Mesenchymal stem cell (in vitro differentiated cells and primary cell): Measurements from ENCODE around the gene COPZ2. TPM values are rescaled to one million over a fixed set of nuclear protein-coding genes. Genes with fewer than 3 reads are reported as not detected.
"Not testable (repeated sequence)": the region's sequence is repeated elsewhere in the genome, so short reads cannot be mapped to it uniquely, and the experiment has no call there.

ENCODE experiments used
- DNase-seq: peaks from one replicate; pipeline ENCODE4 v3.0.0-alpha.2; 2013
- H2AFZ ChIP-seq: one replicate; pipeline ENCODE4 v1.6.1; 2013; ENCODE audit warnings: low read depth, mild to moderate bottlenecking, control low read depth, inconsistent platforms, low read length, moderate library complexity
- H2AK5ac ChIP-seq: 2 replicates; pipeline ENCODE4 v1.6.1; 2013; ENCODE audit warnings: low read length, moderate library complexity, mild to moderate bottlenecking, inconsistent platforms; ENCODE audit not compliant: severe bottlenecking
- H2BK120ac ChIP-seq: one replicate; pipeline ENCODE4 v1.6.1; 2013; ENCODE audit warnings: low read depth, mild to moderate bottlenecking, inconsistent platforms, low read length, moderate library complexity
- H2BK12ac ChIP-seq, 2 experiments: one replicate each; pipeline ENCODE4 v1.6.1; 2013; ENCODE audit warnings: inconsistent platforms in 2 of 2, low read length in 2 of 2, mild to moderate bottlenecking in 2 of 2, moderate library complexity in 2 of 2, control low read depth in 1 of 2
- H2BK15ac ChIP-seq: one replicate; pipeline ENCODE4 v1.6.1; 2013; ENCODE audit warnings: mild to moderate bottlenecking, low read depth, inconsistent platforms; ENCODE audit not compliant: poor library complexity, severe bottlenecking
- H2BK5ac ChIP-seq: 2 replicates; pipeline ENCODE4 v1.6.1; 2013; ENCODE audit warnings: low read depth, mild to moderate bottlenecking, low read length, control low read depth, inconsistent platforms; ENCODE audit not compliant: poor library complexity, severe bottlenecking
- H3K14ac ChIP-seq, 2 experiments: one replicate each; pipeline ENCODE4 v1.6.1; 2013; ENCODE audit warnings: inconsistent platforms in 2 of 2, low read length in 2 of 2, control low read depth in 1 of 2, mild to moderate bottlenecking in 1 of 2, moderate library complexity in 1 of 2
- H3K18ac ChIP-seq, 2 experiments: one replicate each; pipeline ENCODE4 v1.6.1; 2013; ENCODE audit warnings: inconsistent platforms in 2 of 2, low read length in 2 of 2, control low read depth in 1 of 2, low read depth in 1 of 2, mild to moderate bottlenecking in 1 of 2
- H3K23ac ChIP-seq, 2 experiments: one replicate each; pipeline ENCODE4 v1.6.1; 2013; ENCODE audit warnings: inconsistent platforms in 2 of 2, low read length in 2 of 2, mild to moderate bottlenecking in 2 of 2, moderate library complexity in 2 of 2, control low read depth in 1 of 2
- H3K27ac ChIP-seq: 2 replicates; pipeline ENCODE4 v1.5.1; 2013; ENCODE audit warnings: mild to moderate bottlenecking, moderate library complexity, low read length, control low read depth, inconsistent platforms; ENCODE audit not compliant: poor library complexity, severe bottlenecking
- H3K27me3 ChIP-seq, 2 experiments: 2 replicates each; pipeline versions ENCODE4 v1.6.1 to v1.7.0; 2013; ENCODE audit warnings: low read length in 2 of 2, mild to moderate bottlenecking in 2 of 2, moderate library complexity in 2 of 2, control low read depth in 1 of 2, inconsistent platforms in 1 of 2; ENCODE audit not compliant: control insufficient read depth in 1 of 2, insufficient read depth in 1 of 2
- H3K36me3 ChIP-seq, 2 experiments: 2 replicates each; pipeline versions ENCODE4 v1.6.1 to v1.7.0; 2013; ENCODE audit warnings: low read length in 2 of 2, control low read depth in 1 of 2, inconsistent platforms in 1 of 2, low read depth in 1 of 2, mild to moderate bottlenecking in 1 of 2; ENCODE audit not compliant: insufficient read depth in 2 of 2, control insufficient read depth in 1 of 2
- H3K4ac ChIP-seq, 2 experiments: one replicate each; pipeline ENCODE4 v1.6.1; 2013; ENCODE audit warnings: inconsistent platforms in 2 of 2, low read length in 2 of 2, mild to moderate bottlenecking in 2 of 2, moderate library complexity in 2 of 2, control low read depth in 1 of 2, low read depth in 1 of 2
- H3K4me1 ChIP-seq: 2 replicates; pipeline ENCODE4 v1.6.1; 2013; ENCODE audit warnings: low read depth, low read length, control low read depth; ENCODE audit not compliant: control insufficient read depth, insufficient read depth
- H3K4me2 ChIP-seq: 2 replicates; pipeline ENCODE4 v1.6.1; 2013; ENCODE audit warnings: low read length, mild to moderate bottlenecking, inconsistent platforms; ENCODE audit not compliant: poor library complexity, severe bottlenecking
- H3K4me3 ChIP-seq, 2 experiments: 2 replicates each; pipeline versions ENCODE4 v1.5.1 to v1.7.0; 2013; ENCODE audit warnings: low read length in 2 of 2, mild to moderate bottlenecking in 2 of 2, control low read depth in 1 of 2, low read depth in 1 of 2; ENCODE audit not compliant: insufficient read depth in 1 of 2
- H3K79me1 ChIP-seq: replicated peaks from 2 replicates; pipeline ENCODE4 v1.6.1; 2013; ENCODE audit warnings: mild to moderate bottlenecking, control low read depth, low read length, inconsistent platforms; ENCODE audit not compliant: poor library complexity, severe bottlenecking
- H3K9ac ChIP-seq: 2 replicates; pipeline ENCODE4 v1.7.0; 2013; ENCODE audit warnings: mild to moderate bottlenecking, low read length, moderate library complexity
- H3K9me3 ChIP-seq: 2 replicates; pipeline ENCODE4 v1.7.0; 2013; ENCODE audit warnings: mild to moderate bottlenecking, low read length; ENCODE audit not compliant: control insufficient read depth
- H4K8ac ChIP-seq: one replicate; pipeline ENCODE4 v1.6.1; 2013; ENCODE audit warnings: inconsistent platforms, mild to moderate bottlenecking, low read length, moderate library complexity
- H4K91ac ChIP-seq: one replicate; pipeline ENCODE4 v1.6.1; 2013; ENCODE audit warnings: mild to moderate bottlenecking, low read length, inconsistent platforms
- WGBS: methylation state at CpG from one replicate; pipeline ENCODE4 v1.1.7; 2013; ENCODE audit warnings: mixed read lengths; 5-methylcytosine and 5-hydroxymethylcytosine counted together
- polyA plus RNA-seq, 2 experiments: library from polyadenylated mRNA; stranded (reverse); fragments of 200-250 nt; gene quantifications; one replicate each; pipeline ENCODE4 v1.2.3, GENCODE V29; 2013

COPZ2 gene, protein sequence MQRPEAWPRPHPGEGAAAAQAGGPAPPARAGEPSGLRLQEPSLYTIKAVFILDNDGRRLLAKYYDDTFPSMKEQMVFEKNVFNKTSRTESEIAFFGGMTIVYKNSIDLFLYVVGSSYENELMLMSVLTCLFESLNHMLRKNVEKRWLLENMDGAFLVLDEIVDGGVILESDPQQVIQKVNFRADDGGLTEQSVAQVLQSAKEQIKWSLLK
- 148 TPM for polyA plus RNA-seq (2013, experiment 1 of 2)
- 153 TPM for polyA plus RNA-seq (2013, experiment 2 of 2)

DNA sequence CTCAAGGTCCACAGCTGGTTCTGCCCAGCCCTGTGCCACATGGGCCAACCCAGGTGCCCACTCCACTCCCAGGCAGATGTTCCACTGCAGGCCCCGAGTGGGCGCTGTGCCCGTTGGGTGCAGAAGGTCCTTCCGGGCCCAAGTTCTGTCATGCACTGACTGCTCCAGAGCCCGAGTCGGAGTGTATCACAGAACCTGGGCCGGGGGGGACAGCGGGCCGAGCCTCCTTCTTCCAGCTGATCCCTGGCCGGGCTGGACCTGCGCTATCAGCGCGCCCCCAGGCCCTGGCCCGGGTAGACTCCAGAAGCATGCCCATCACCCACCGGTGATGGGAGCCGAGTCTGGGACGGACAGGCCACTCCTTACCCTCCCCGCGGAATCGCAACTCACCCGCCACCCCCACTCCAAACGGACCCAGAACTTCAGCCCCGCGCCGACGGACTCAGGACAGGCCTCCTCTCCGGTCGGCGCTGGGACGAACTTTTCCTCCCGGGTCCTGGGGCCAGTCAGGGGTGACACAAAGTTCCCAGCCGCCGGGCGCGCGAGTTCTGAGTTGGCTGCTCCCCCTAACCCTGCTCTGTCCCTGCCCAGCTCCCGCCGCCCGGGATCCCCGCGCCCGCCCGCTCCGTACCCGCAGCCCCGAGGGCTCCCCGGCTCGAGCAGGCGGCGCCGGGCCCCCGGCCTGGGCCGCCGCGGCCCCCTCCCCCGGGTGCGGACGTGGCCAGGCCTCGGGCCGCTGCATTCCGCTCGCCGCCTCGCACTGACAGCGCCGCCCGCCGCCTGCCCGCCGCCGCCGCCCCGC, at the start of gene COPZ2:
Gene COPZ2, minus strand, starts transcription at position 762 of the 802 bp plus-strand sequence. Its CDS starts 20 bp downstream, at position 742.
- peaks cover 10 to 24% of the 10 kb centered on the region in 2 experiments for H3K36me3 ChIP-seq
- peaks cover 3% of the 10 kb centered on the region for H3K79me1 ChIP-seq
- peak within 1 kb of the TSS; percentile 93 for H3K9ac ChIP-seq
- peak within 1 kb of the TSS; percentile 83 for H3K4me2 ChIP-seq
- H3K4me3 ChIP-seq: peak within 1 kb of the TSS; percentile 64 to 86
- peak within 1 kb of the TSS; percentile 75 for H2AFZ ChIP-seq
- peak within 1 kb of the TSS; percentile 55 to 99 for H2BK12ac ChIP-seq
- H3K4ac ChIP-seq: peak within 1 kb of the TSS; percentile 80 to 93
- H2BK15ac ChIP-seq: peak within 1 kb of the TSS; percentile 95
- H3K27me3 ChIP-seq: no peaks in the 10 kb centered on the region
- H3K18ac ChIP-seq: peak within 1 kb of the TSS; percentile 97
- H3K4me1 ChIP-seq: peaks cover 13% of the 10 kb centered on the region
- 5% methylated on average over 50 of the region's 73 CpGs for WGBS
- H3K23ac ChIP-seq: peak within 1 kb of the TSS in 1 of 2 experiments; percentile 97
- H3K27ac ChIP-seq: no peak within 1 kb of the TSS
- no peaks in the 10 kb centered on the region for H3K9me3 ChIP-seq
- H3K14ac ChIP-seq: peak within 1 kb of the TSS; percentile 92 to 94
- peak within 1 kb of the TSS; percentile 82 for H2BK120ac ChIP-seq
- peak within 1 kb of the TSS; percentile 24 for H2BK5ac ChIP-seq
- peak within 1 kb of the TSS; percentile 88 for H4K91ac ChIP-seq
- peak within 1 kb of the TSS; percentile 79 for H2AK5ac ChIP-seq
- peak within 1 kb of the TSS; percentile 78 for H4K8ac ChIP-seq
- peak; percentile 62 for DNase-seq

DNA sequence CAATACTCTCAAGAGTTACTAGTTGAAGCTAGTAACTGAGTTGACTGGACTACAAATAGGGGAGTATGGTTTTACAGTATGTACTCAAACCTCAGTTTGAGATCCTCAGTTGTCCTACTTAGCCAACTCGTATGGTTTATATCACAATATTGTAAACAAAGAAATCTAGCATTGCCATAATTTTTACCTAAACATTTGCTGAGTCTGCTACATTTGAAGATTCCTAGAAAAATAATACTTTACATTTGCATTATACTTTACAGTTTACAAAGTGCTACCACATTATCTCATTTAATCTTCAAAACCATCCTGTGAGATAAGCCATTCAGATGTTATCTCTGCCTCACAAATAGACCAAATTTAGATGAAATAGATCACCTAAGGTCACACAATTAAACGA, 47.3 kb upstream of the COPZ2 start:
- Histone ChIP-seq H4K8ac (no peak overlapping the region), H3K4me1 (peaks cover 8% of the 10 kb centered on the region), H2BK5ac (no peak overlapping the region), H3K36me3 (no peaks in the 10 kb centered on the region), H3K4me2 (no peak overlapping the region), H2AK5ac (no peak overlapping the region), H3K18ac (no peak overlapping the region), H3K9me3 (no peaks in the 10 kb centered on the region), H3K4me3 (no peak overlapping the region), H2BK120ac (no peak overlapping the region), H3K27me3 (no peaks in the 10 kb centered on the region), H2AFZ (no peak overlapping the region), H3K23ac (no peak overlapping the region), H2BK15ac (no peak overlapping the region), H2BK12ac (no peak overlapping the region), H3K27ac (no peak overlapping the region), H3K14ac (no peak overlapping the region), H3K9ac (no peak overlapping the region), H3K79me1 (peaks cover 2% of the 10 kb centered on the region), H3K4ac (no peak overlapping the region), H4K91ac (no peak overlapping the region)
- no peak for DNase-seq
- 79% methylated on average over 2 of the region's 2 CpGs for WGBS

DNA sequence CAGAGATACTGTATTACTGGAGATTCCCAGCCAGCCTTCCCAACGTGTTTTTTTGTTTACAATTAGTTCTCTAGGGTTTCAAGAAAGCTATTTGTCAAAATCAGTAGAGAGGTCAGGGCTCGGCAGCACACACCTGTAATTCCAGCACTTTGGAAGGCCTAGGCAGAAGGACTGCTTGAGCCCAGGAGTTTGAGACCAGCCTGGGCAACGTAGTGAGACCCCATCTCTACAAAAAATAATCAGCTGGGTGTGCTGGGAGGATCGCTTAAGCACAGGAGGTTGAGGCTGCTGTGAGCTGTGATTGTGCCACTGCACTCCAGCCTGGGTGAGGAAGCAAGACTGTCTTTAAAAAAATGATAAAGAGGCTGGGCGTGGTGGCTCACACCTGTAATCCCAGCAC, 44.3 kb upstream of the COPZ2 start:
- peaks cover 0 to 1% of the 10 kb centered on the region in 2 experiments for H3K36me3 ChIP-seq
- H3K4me1 ChIP-seq: peaks cover 13% of the 10 kb centered on the region
- H2BK120ac ChIP-seq: no peak overlapping the region
- no peak overlapping the region for H3K27ac ChIP-seq
- H4K91ac ChIP-seq: no peak overlapping the region
- H3K9ac ChIP-seq: no peak overlapping the region
- H2BK12ac ChIP-seq: no peak overlapping the region
- H3K9me3 ChIP-seq: no peaks in the 10 kb centered on the region
- no peak overlapping the region for H3K23ac ChIP-seq
- WGBS: 67% methylated on average over 3 of the region's 5 CpGs
- no peak overlapping the region for H2BK15ac ChIP-seq
- peaks cover 2% of the 10 kb centered on the region for H3K79me1 ChIP-seq
- no peak overlapping the region for H3K4ac ChIP-seq
- H2AK5ac ChIP-seq: no peak overlapping the region
- H2BK5ac ChIP-seq: no peak overlapping the region
- H3K4me3 ChIP-seq: no peak overlapping the region
- no peak overlapping the region for H3K18ac ChIP-seq
- no peak overlapping the region for H4K8ac ChIP-seq
- DNase-seq: no peak
- H3K4me2 ChIP-seq: no peak overlapping the region
- no peak overlapping the region for H3K14ac ChIP-seq
- no peaks in the 10 kb centered on the region for H3K27me3 ChIP-seq
- H2AFZ ChIP-seq: no peak overlapping the region

DNA sequence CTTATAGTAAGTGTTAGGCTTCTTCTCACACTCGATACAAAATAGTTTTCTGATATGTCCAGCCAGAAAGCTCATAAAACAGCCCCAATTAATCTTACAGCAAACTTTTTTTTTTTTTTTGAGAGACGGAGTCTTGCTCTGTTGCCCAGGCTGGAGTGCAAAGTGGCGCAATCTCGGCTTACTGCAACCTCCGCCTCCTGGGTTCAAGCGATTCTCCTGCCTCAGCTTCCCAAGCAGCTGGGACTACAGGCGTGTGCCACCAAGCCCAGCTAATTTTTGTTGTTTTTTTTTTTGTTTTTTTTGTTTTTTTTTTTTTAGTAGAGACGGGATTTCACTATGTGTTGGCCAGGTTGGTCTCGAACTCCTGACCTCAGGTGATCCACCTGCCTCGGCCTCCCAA, 39.6 kb upstream of the COPZ2 start:
- not testable (repeated sequence) for H3K79me1 ChIP-seq, H2BK120ac ChIP-seq, DNase-seq, H2BK5ac ChIP-seq, H3K9ac ChIP-seq, H3K18ac ChIP-seq, H3K9me3 ChIP-seq, H4K91ac ChIP-seq, H4K8ac ChIP-seq, H3K4me3 ChIP-seq, H2AFZ ChIP-seq, H2BK15ac ChIP-seq, H3K23ac ChIP-seq, H2BK12ac ChIP-seq, H3K14ac ChIP-seq, H3K27me3 ChIP-seq, H3K4me2 ChIP-seq, H2AK5ac ChIP-seq, H3K4ac ChIP-seq
- peaks cover 10 to 38% of the 10 kb centered on the region in 2 experiments for H3K36me3 ChIP-seq
- peaks cover 16% of the 10 kb centered on the region for H3K4me1 ChIP-seq
- peak overlapping the region; percentile 87 for H3K27ac ChIP-seq
- WGBS: 94% methylated on average over 9 of the region's 10 CpGs
